GM23248 (cell line): ENCODE data around the gene UNC13B.

ENCODE experiments used
- EZH2 ChIP-seq: fragments of 200-600 bp; sonication (generic); IDR thresholded peaks from 2 replicates; pipeline ENCODE4 v1.6.1; 2018; ENCODE audit warnings: antibody characterized with exemption, mild to moderate bottlenecking; ENCODE audit not compliant: insufficient read depth, poor library complexity, severe bottlenecking
- EZH2phosphoT487 ChIP-seq: fragments of 200-600 bp; sonication (generic); IDR thresholded peaks from 2 replicates; pipeline ENCODE4 v1.6.1; 2018; ENCODE audit warnings: antibody characterized with exemption, moderate library complexity, mild to moderate bottlenecking, low read depth; ENCODE audit not compliant: insufficient read depth

- TF ChIP-seq EZH2phosphoT487 (no peak), EZH2 (no peak)
Measured at GRCh38 chr9:35280399-35280798, 118.6 kb downstream of the UNC13B start.
